Progenitor cell of endocrine pancreas (in vitro differentiated cells): Measurements from ENCODE around the gene NSUN2. TPM values are rescaled to one million over a fixed set of nuclear protein-coding genes. Genes with fewer than 3 reads are reported as not detected.

Experiments
- DNase-seq: peaks from one replicate; pipeline ENCODE4 v3.0.0; 2021; ENCODE audit warnings: low spot score; ENCODE audit not compliant: unreplicated experiment
- H3K27ac Mint-ChIP-seq: 2 replicates; pipeline ENCODE4 v1.8.0; 2021; ENCODE audit warnings: mild to moderate bottlenecking, moderate library complexity, mixed read lengths
- H3K27me3 Mint-ChIP-seq: 2 replicates; pipeline ENCODE4 v1.8.0; 2021; ENCODE audit warnings: mixed read lengths
- H3K36me3 Mint-ChIP-seq: 2 replicates; pipeline ENCODE4 v1.8.0; 2022; ENCODE audit warnings: mixed read lengths; ENCODE audit not compliant: insufficient read depth
- H3K4me1 Mint-ChIP-seq: 2 replicates; pipeline ENCODE4 v1.8.0; 2021; ENCODE audit warnings: low read depth, mixed read lengths
- H3K4me3 Mint-ChIP-seq: 2 replicates; pipeline ENCODE4 v1.8.0; 2021; ENCODE audit warnings: low read depth, mild to moderate bottlenecking, moderate library complexity, mixed read lengths
- H3K9me3 Mint-ChIP-seq: 2 replicates; pipeline ENCODE4 v1.8.0; 2021; ENCODE audit warnings: low read depth, mixed read lengths
- total RNA-seq: library from RNA; stranded (reverse); gene quantifications from 2 replicates; pipeline ENCODE4 v1.2.1, GENCODE V29; 2021
- TF ChIP-seq, protein P1 (sequence below): fragments of 200-600 bp; sonication (generic); IDR thresholded peaks from one replicate; pipeline ENCODE4 v1.5.0; 2021; ENCODE audit warnings: antibody characterized with exemption, mild to moderate bottlenecking; ENCODE audit not compliant: unreplicated experiment

Gene NSUN2
- total RNA-seq, 1 donor from 2014 or later: 61.3 TPM

DNA sequence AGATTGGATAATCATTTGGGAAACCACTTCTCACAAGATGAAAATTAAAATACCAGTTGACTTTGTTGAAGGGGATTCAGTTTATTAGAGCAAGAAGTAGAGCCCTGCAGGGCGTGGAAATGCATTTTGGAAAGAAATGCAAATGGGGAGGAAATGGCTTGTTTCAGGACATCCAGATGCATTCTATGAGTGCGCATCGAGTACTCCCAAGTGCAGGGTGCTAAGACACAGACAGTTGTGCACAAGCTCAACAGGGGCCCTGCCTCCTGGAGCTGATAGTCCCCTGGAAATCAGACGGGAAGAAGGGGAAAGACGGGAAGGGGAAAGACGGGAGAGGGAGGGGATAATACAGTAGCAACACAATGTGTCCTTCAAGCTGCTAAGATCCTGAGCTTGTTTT lies 64.0 kb downstream of the NSUN2 start:
- no peaks in the 10 kb centered on the region for H3K36me3 Mint-ChIP-seq
- TF ChIP-seq, protein P1, sequence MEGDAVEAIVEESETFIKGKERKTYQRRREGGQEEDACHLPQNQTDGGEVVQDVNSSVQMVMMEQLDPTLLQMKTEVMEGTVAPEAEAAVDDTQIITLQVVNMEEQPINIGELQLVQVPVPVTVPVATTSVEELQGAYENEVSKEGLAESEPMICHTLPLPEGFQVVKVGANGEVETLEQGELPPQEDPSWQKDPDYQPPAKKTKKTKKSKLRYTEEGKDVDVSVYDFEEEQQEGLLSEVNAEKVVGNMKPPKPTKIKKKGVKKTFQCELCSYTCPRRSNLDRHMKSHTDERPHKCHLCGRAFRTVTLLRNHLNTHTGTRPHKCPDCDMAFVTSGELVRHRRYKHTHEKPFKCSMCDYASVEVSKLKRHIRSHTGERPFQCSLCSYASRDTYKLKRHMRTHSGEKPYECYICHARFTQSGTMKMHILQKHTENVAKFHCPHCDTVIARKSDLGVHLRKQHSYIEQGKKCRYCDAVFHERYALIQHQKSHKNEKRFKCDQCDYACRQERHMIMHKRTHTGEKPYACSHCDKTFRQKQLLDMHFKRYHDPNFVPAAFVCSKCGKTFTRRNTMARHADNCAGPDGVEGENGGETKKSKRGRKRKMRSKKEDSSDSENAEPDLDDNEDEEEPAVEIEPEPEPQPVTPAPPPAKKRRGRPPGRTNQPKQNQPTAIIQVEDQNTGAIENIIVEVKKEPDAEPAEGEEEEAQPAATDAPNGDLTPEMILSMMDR: no peak
- DNase-seq: no peak

DNA sequence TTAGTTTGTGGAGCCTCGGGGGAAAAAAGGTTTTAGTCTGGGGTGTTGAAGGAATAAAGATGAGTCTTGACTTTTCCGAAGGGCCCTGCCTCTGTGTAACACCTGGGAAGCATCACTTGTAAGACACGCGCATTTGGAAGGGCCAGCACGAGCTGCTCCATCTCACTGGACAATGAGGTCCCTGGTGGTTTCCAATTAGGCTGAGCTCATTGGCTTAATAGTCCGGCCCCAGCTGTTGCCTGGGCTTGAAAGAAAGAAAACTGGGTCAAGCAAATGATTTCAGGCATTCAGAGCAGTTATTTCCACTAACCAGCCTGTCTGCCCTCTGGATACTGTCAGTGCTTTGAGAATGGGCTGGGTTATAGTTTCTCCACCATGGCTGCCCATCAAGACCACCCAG lies 64.5 kb downstream of the NSUN2 start:
- Mint-ChIP-seq H3K27ac (no peak overlapping the region), H3K4me3 (no peak overlapping the region), H3K27me3 (peaks cover 9% of the 10 kb centered on the region), H3K9me3 (no peaks in the 10 kb centered on the region), H3K36me3 (no peaks in the 10 kb centered on the region), H3K4me1 (no peaks in the 10 kb centered on the region)
- no peak for DNase-seq
- TF ChIP-seq, protein P1: no peak

More for the DNA sequence above, 64.0 kb downstream of the NSUN2 start:
- Mint-ChIP-seq H3K9me3 (no peaks in the 10 kb centered on the region), H3K4me3 (no peak overlapping the region), H3K27ac (no peak overlapping the region), H3K27me3 (peaks cover 14% of the 10 kb centered on the region), H3K4me1 (no peaks in the 10 kb centered on the region)

DNA sequence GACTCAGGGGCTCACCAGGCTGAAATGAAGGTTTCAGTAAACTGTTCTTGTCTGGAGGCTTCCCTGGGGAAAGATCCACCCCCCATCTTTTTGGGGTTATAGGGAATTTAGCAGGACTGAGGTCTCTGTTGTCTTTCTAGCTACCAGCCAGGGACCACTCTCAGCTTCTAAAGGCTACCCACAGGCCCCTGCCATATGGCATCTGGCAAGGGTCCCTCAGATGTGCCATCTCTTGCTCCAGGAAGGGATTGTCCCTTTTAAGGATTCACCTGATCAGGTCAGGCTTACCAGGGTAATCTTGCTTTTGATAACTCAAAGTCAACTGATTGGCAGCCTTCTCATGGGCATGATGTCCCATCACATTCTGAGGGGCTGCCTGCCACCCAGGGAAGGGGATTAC lies 65.0 kb downstream of the NSUN2 start:
- H3K4me3 Mint-ChIP-seq: no peak overlapping the region
- TF ChIP-seq, protein P1: no peak
- no peak overlapping the region for H3K27ac Mint-ChIP-seq
- no peaks in the 10 kb centered on the region for H3K9me3 Mint-ChIP-seq
- DNase-seq: no peak
- H3K36me3 Mint-ChIP-seq: no peaks in the 10 kb centered on the region
- H3K27me3 Mint-ChIP-seq: peaks cover 5% of the 10 kb centered on the region
- H3K4me1 Mint-ChIP-seq: no peaks in the 10 kb centered on the region

DNA sequence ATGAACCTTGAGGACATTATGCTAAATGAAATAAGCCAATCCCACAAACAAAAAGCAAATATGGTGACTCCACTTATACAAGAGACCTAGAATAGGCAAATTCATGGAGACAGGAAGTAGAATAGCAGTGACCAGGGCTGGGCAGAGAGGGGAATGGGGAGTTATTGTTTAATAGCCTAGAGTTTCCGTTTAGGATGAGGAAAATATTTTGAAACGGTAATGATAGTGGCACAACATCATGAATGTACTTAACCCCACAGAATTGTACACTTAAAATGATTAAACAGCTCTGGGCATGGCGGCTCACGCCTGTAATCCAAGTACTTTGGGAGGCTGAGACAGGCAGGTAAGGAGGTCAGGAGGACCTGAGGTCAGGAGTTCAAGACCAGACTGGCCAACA lies 65.8 kb downstream of the NSUN2 start:
- peaks cover 5% of the 10 kb centered on the region for H3K27me3 Mint-ChIP-seq
- DNase-seq: no peak
- TF ChIP-seq, protein P1: no peak
- no peaks in the 10 kb centered on the region for H3K9me3 Mint-ChIP-seq
- no peak overlapping the region for H3K4me3 Mint-ChIP-seq
- no peak overlapping the region for H3K27ac Mint-ChIP-seq
- no peaks in the 10 kb centered on the region for H3K36me3 Mint-ChIP-seq
- no peaks in the 10 kb centered on the region for H3K4me1 Mint-ChIP-seq

DNA sequence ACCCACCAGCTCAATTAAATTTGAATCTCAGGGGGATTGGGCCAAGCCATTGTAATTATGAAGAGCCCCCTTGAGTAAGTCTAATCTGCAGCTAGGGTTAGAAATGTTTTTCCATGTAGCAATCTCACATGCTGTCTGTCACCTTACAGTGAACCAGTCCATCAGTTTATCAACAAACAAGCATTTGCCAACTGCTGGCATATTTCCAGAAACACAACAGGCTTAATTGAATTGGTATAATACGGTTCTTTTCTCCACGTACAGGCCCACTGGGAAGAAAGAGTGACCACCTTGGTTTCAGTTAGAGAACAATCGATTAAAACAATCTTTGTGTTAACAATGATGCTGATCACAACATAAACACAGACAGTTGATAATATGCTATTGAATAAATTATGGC lies 67.4 kb downstream of the NSUN2 start:
- no peak overlapping the region for H3K27ac Mint-ChIP-seq
- no peak for DNase-seq
- TF ChIP-seq, protein P1: no peak
- H3K36me3 Mint-ChIP-seq: no peaks in the 10 kb centered on the region
- no peak overlapping the region for H3K4me3 Mint-ChIP-seq
- peaks cover 3% of the 10 kb centered on the region for H3K27me3 Mint-ChIP-seq
- no peaks in the 10 kb centered on the region for H3K4me1 Mint-ChIP-seq
- no peaks in the 10 kb centered on the region for H3K9me3 Mint-ChIP-seq
